Umbilical cord (tissue), 2 donors: Measurements from ENCODE around the gene ODC1. TPM values are rescaled to one million over a fixed set of nuclear protein-coding genes. Genes with fewer than 3 reads are reported as not detected.

Experiments
- DNase-seq: peaks from one replicate; pipeline ENCODE4 v3.0.0-alpha.2; 2015; ENCODE audit warnings: low spot score
- total RNA-seq: library from RNA; depleted of rRNA; stranded (reverse); fragments of >200 nt; gene quantifications from one replicate; pipeline ENCODE4 v1.2.3, GENCODE V29; 2014; ENCODE audit warnings: low replicate concordance; ENCODE audit not compliant: insufficient read depth

The ODC1 gene
- total RNA-seq, 1 donor from 2014 or later = 126 TPM

- no peak for DNase-seq
Observed at GRCh38 chr2:10402062-10402585, 46.0 kb downstream of the ODC1 start.

- DNase-seq = no peak
Observed at GRCh38 chr2:10400978-10401951, 46.9 kb downstream of the ODC1 start.

- DNase-seq = peak; percentile 24
Observed at GRCh38 chr2:10400568-10400977, 47.6 kb downstream of the ODC1 start.

DNA sequence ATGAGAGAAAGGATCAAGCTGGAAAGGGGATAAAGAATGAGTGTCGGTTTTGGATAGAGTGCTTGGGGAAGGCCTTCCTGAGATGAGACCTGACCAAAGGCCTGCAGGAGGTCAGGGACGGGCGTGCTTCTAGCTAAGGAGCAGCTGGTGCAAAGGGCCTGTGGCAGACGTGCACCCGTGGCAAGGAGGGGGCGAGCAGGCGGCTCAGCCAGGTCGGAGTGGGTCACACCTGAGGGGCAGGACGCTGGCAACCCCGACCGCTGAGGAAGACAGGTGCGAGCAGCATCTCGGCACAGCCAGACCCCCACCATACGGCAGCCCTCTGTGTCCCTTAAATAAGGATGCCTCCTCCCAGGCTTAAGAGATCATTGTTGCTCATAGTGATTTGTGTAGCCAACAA lies 48.1 kb downstream of the ODC1 start:
- DNase-seq = no peak

DNA sequence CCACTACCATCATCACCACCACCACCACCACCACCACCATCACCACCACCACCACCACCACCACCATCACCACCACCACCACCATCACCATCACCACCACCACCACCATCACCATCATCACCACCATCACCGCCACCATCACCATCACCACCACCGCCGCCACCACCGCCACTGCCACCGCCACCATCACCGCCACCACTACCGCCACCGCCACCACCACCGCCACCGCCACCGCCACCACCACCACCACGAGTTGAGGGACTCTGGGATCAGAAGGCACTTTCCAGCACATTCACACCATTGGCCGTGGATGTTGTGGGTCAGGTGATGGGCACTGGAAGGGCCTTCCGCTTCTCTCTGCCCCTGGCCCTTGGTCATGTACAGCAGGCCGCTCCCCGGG lies 48.8 kb downstream of the ODC1 start:
- DNase-seq = no peak

GRCh38 chr2:10398496-10398895 lies 49.6 kb downstream of the ODC1 start:
- no peak for DNase-seq

- DNase-seq = no peak
Observed at GRCh38 chr2:10397878-10398277, 50.2 kb downstream of the ODC1 start.

- no peak for DNase-seq
Observed at GRCh38 chr2:10397297-10397875, 50.7 kb downstream of the ODC1 start.

- no peak for DNase-seq
Observed at GRCh38 chr2:10396464-10396863, 51.7 kb downstream of the ODC1 start.

DNA sequence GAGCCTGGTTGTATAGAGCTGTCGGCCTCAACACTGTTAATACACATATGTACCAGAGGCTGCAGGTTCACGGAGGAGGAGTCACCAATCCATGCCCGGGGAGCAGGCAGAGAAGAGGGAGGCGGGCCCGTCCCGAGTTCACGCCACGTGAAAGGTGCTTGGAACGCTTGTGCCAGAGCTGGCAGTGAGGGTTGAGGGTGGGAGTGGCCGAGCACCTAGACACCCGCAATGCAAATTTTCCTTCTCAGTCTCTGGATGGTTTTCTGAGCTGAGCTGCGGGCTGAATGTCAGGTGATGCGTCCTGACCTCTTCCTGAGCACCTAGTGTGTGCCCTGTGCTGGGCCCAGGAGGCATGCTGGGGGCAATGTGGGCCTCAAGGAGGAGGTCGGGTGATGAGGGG lies 52.2 kb downstream of the ODC1 start:
- no peak for DNase-seq

GRCh38 chr2:10393640-10393982 lies 54.5 kb downstream of the ODC1 start:
- DNase-seq = no peak

GRCh38 chr2:10392951-10393639 lies 55.0 kb downstream of the ODC1 start:
- no peak for DNase-seq

DNA sequence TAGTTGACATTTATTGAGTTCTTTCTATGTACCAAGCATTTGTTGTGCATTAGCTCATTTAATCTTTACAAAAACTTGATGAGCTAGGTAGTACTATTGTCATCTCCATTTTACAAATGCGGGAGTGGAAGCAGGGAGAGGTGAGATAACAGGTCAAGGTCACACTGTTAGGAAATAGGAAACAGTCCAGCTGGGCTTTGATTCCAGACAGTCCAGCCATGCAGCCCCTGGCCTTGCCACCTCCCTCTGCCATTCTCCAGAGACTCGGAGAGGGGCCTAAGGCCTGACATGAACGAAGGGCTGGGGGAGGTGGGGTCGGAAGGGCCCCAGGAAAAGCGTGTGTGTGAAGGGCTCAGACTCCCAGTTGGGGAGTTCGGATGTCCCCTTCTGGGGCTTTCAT lies 55.6 kb downstream of the ODC1 start:
- no peak for DNase-seq

GRCh38 chr2:10392100-10392499 lies 56.0 kb downstream of the ODC1 start:
- DNase-seq = no peak

- DNase-seq = no peak
Observed at GRCh38 chr2:10390369-10390801, 57.7 kb downstream of the ODC1 start.

Other genes starting within 250 kb of the ODC1 start
- gene HPCAL1, start 145.4 kb downstream of the ODC1 start, total RNA-seq = 7.9 TPM
- 17.8 TPM for gene NOL10, start 241.6 kb upstream of the ODC1 start, total RNA-seq